Heart right ventricle (tissue), 16 donors: ENCODE measurements around the gene KCNE4. TPM values are rescaled to one million over a fixed set of nuclear protein-coding genes. Genes with fewer than 3 reads are reported as not detected.

Source experiments
- ATAC-seq, 8 donors: fragments of 200-7000 bp; cut with Tn5 transposase; one replicate each; pipeline ENCODE4 v1.9.1; 2020; ENCODE audit warnings: mild to moderate bottlenecking in 8 of 8, moderate library complexity in 8 of 8, moderate number of reproducible peaks in 1 of 8
- DNase-seq, 2 donors: peaks; one replicate each; pipeline ENCODE4 v3.0.0-alpha.2; 2020
- H3K27ac ChIP-seq, 10 donors: fragments of 200-600 bp; sonication (generic) in 2 of 10; one replicate each; pipeline versions ENCODE4 v1.5.0 to v1.8.0; 2020 to 2022; ENCODE audit warnings: mild to moderate bottlenecking in 3 of 10
- H3K27me3 ChIP-seq, 7 donors: fragments of 200-600 bp; one replicate each; pipeline ENCODE4 v1.8.0; 2021 to 2022; ENCODE audit warnings: mild to moderate bottlenecking in 2 of 7
- H3K36me3 ChIP-seq, 9 donors: fragments of 200-600 bp; sonication (generic) in 1 of 9; one replicate each; pipeline versions ENCODE4 v1.5.0 to v1.8.0; 2020 to 2022; ENCODE audit warnings: mild to moderate bottlenecking in 2 of 9
- H3K4me1 ChIP-seq, 9 donors: fragments of 200-600 bp; sonication (generic) in 1 of 9; one replicate each; pipeline versions ENCODE4 v1.5.0 to v1.8.0; 2020 to 2022; ENCODE audit warnings: mild to moderate bottlenecking in 4 of 9
- H3K4me3 ChIP-seq, 10 donors: fragments of 200-600 bp; sonication (generic) in 2 of 10; one replicate each; pipeline versions ENCODE4 v1.5.0 to v1.8.0; 2020 to 2022; ENCODE audit warnings: mild to moderate bottlenecking in 7 of 10, moderate library complexity in 2 of 10
- H3K9me3 ChIP-seq, 11 donors: fragments of 200-600 bp in 10 of 11; sonication (generic) in 2 of 11; one replicate each; pipeline versions ENCODE4 v1.5.0 to v1.8.0; 2013 to 2022; ENCODE audit warnings: mild to moderate bottlenecking in 2 of 11, control low read depth in 1 of 11, moderate library complexity in 1 of 11
- WGBS, 2 donors: extraction: QIAGEN DNeasy Blood & Tissue Kit; methylation state at CpG; one replicate each; pipeline ENCODE4 v1.1.7; 2013; ENCODE audit warnings: inconsistent platforms in 1 of 2; 5-methylcytosine and 5-hydroxymethylcytosine counted together
- intact Hi-C, 10 donors: fragments of 100-400 bp; cut with DNase I; formaldehyde crosslinking; loops; one replicate each; pipeline versions ENCODE4 v1.11.1 to v1.14.2; 2022
- polyA plus RNA-seq, 2 donors: library from polyadenylated mRNA; stranded (reverse); fragments of 200-250 nt; gene quantifications; one replicate each; pipeline ENCODE4 v1.2.3, GENCODE V29; 2013
- total RNA-seq, 10 donors: library from RNA; stranded (reverse); fragmentation: NEBNext Ultra II Directional in 3 of 10; extraction: Animal tissue kit (Norgen Biotek cat#: 25700) in 3 of 10; gene quantifications; one replicate each; pipeline versions ENCODE4 v1.2.1 to v1.2.4, GENCODE V29; 2021 to 2023
- TF ChIP-seq, protein P1 (sequence below), 9 donors: fragments of 200-600 bp; sonication (generic) in 2 of 9; IDR thresholded peaks; one replicate each; pipeline versions ENCODE4 v1.5.0 to v1.8.0; 2021 to 2022; ENCODE audit warnings: antibody characterized with exemption in 9 of 9, mild to moderate bottlenecking in 5 of 9, moderate library complexity in 1 of 9
- donor health status: Arrhythmogenic right ventricular cardiomyopathy.
- donor health status: ischemic (EF 13 %, LVEDD 7.1; RV severe dilation, severe dysfunction).
- donor health status: healthy with polysubstance abuse.
- donor health status: DM: no; HTN: yes; CAD: no.
- donor health status: DM: no; HTN: no; CAD: no.
- donor health status: ischemic (EF 25% LVEDD 6.9; RV normal size, moderate dysfunction).
- donor health status: ischemic (EF 25% LVEDD 5.7; RV mildly dilated, moderate dysfunction).
- donor health status: healthy.
- donor health status: DM: yes; HTN: yes; CAD: no.
- donor health status: Ischemic cardiomyopathy.
- donor health status: ischemic (EF 35%, LVEDD 5.7; RV mildly dilated, moderate dysfunction).
- donor health status: nonischemic (EF 11% LVEDD 7.7; RV severe dilation, severe dysfunction).
- donor health status: DM: yes; HTN: yes; CAD: no.
- donor health status: PGD.
- donor health status: ischemic (EF 29% LVEDD 5.4; RV normal size, mild dysfunction).
- donor health status: nonischemic (EF 23%, LVEDD 6.1; RV moderate dilation, normal function).

Gene KCNE4
- total and polyA plus RNA-seq, 12 donors, result 0.28 to 5.2 (median 1.4) TPM

DNA sequence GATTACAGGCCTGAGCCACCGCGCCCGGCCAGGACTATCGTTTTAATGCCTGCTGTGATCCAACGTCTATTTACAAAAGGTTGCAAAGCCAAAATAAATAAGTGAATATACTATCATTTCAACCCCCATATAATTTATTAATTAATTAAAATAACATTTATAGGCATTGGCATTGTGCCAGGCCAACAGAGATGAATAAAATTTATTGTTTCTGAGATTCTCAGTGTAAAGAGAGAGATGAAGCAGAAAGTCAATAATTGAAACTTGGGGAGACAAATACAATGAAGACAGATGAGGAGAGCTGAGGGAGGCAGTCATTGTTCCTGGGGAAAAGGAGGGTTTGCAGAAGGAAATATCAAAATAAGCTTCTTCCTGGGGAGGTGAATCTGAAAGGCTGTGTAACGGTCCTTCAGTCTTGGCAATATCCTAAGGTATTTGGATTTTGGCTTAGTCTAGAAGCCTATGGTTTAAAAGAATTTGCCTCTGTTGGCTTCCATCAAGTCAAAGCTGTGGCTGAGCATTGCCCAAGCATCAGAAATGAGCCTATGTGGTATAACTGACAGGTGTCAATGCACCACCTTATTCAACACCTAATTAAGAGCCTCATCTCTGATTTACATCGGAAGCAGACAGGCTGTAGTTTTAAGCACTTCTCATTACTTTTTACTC, 31.5 kb downstream of the KCNE4 start:
- H3K36me3 ChIP-seq, result no peaks in the 10 kb centered on the region
- peaks cover 0 to 7% (median 0%) of the 10 kb centered on the region in 9 donors for H3K4me1 ChIP-seq
- DNase-seq (no peak), ATAC-seq (no peak)
- no peak overlapping the region for H3K27ac ChIP-seq
- no peaks in the 10 kb centered on the region for H3K27me3 ChIP-seq
- no peak overlapping the region for H3K4me3 ChIP-seq
- intact Hi-C loops, result loop anchor here in 1 of 10 donors (10.0 kb wide), 1 partner anchor 539 kb away; no protein-coding TSS in a partner anchor
- 79 to 80% methylated on average over 7 of the region's 7 CpGs for WGBS, 2 donors
- no peaks in the 10 kb centered on the region for H3K9me3 ChIP-seq
- TF ChIP-seq, protein P1, sequence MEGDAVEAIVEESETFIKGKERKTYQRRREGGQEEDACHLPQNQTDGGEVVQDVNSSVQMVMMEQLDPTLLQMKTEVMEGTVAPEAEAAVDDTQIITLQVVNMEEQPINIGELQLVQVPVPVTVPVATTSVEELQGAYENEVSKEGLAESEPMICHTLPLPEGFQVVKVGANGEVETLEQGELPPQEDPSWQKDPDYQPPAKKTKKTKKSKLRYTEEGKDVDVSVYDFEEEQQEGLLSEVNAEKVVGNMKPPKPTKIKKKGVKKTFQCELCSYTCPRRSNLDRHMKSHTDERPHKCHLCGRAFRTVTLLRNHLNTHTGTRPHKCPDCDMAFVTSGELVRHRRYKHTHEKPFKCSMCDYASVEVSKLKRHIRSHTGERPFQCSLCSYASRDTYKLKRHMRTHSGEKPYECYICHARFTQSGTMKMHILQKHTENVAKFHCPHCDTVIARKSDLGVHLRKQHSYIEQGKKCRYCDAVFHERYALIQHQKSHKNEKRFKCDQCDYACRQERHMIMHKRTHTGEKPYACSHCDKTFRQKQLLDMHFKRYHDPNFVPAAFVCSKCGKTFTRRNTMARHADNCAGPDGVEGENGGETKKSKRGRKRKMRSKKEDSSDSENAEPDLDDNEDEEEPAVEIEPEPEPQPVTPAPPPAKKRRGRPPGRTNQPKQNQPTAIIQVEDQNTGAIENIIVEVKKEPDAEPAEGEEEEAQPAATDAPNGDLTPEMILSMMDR (IDR thresholded peaks at IDR 0.05), result no peak

DNA sequence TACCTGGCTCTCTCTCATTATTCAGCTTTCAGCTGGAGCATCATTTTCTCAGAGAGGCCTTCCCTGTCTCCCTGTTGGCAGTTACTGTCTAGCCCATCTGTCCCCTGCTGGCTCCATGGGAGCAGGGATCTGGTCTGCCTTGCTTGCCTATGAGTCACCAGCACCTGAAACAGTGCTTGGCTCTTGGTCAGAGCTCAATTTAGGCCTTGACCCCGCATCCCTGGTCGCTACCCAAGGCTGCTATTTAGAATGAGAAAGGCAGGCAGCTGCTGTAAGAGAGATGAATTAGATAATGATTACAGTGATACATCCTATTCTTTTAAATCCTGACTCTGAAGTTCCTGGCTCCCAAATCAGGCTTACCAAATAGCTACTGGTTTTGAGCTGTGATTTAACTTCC, 32.9 kb downstream of the KCNE4 start:
- WGBS, 2 donors, result 78 to 95% methylated on average over 2 of the region's 2 CpGs
- peak in 1 of 2 donors; percentile 45 for DNase-seq

DNA sequence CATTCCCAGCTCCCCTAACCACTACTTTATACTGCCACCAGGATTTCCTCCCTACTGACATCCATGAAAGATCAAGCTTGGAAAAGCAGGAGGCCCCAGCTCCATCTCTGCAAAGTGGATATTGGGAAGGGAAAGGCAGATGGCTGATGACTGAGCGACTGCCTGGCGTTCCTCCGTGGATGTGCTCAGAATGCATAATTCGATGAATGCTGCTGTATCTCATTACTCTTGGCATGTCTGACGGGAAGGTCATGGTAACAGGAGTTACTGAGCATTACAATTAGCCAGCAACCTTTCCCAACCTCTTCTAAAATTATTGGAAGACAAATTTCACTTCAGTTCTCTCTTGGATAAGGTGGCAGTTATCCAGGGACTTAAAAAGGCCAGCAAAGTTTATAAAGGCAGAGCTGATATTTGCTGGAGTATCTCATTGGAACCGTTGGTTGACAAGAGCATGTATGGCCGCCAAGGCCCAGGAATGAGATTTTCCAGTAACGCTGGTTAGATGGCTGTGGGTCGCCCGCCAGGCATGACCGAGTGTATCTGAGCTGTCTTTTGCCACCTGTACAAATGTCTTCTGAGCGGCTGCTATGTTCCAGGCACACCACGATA, 34.5 kb downstream of the KCNE4 start:
- DNase-seq (no peak), ATAC-seq (no peak)
- H3K9me3 ChIP-seq, result no peaks in the 10 kb centered on the region
- peaks cover 0 to 7% (median 0%) of the 10 kb centered on the region in 9 donors for H3K4me1 ChIP-seq
- H3K27ac ChIP-seq, result no peak overlapping the region
- intact Hi-C loops, result loop anchor here in 1 of 10 donors (10.0 kb wide), 1 partner anchor 542 kb away; no protein-coding TSS in a partner anchor
- H3K4me3 ChIP-seq, result no peak overlapping the region
- 90 to 92% methylated on average over 13 of the region's 13 CpGs for WGBS, 2 donors
- H3K27me3 ChIP-seq, result no peaks in the 10 kb centered on the region
- TF ChIP-seq, protein P1 (IDR thresholded peaks at IDR 0.05), result no peak
- no peaks in the 10 kb centered on the region for H3K36me3 ChIP-seq

More for the DNA sequence above, 32.9 kb downstream of the KCNE4 start:
- Histone ChIP-seq H3K27me3 (no peaks in the 10 kb centered on the region), H3K4me1 (peaks cover 0 to 7% (median 0%) of the 10 kb centered on the region in 9 donors), H3K9me3 (no peaks in the 10 kb centered on the region), H3K4me3 (no peak overlapping the region), H3K36me3 (no peaks in the 10 kb centered on the region), H3K27ac (no peak overlapping the region)
- intact Hi-C loops, result loop anchor here in 1 of 10 donors (10.0 kb wide), 1 partner anchor 540 kb away; no protein-coding TSS in a partner anchor
- ATAC-seq, result peak in 6 of 8 donors; percentile 59 to 97 (median 78)
- TF ChIP-seq, protein P1 (IDR thresholded peaks at IDR 0.05), result peak in 1 of 9 donors; percentile 15

DNA sequence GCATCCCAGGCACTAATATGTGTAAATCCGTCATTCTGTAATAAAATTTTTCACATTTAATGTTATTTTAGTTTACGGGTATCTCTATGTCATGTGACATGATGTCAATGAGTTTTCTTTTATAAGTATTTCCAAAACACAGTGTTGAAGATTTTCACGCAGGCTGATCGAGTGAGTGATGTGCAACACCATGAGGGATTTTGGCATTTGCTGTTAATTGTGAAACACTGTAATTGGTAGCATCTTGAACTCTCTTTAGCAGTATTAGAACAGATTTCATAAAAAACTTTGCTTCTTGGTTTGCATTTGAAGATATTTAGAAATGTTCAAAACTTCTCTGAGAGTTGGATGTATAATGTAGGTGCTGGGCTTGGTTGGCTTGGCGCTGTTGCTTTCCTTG, 35.5 kb downstream of the KCNE4 start:
- H3K4me1 ChIP-seq, result peaks cover 0 to 7% (median 0%) of the 10 kb centered on the region in 9 donors
- H3K27ac ChIP-seq, result no peak overlapping the region
- no peaks in the 10 kb centered on the region for H3K27me3 ChIP-seq
- 94 to 96% methylated on average over 5 of the region's 5 CpGs for WGBS, 2 donors
- H3K9me3 ChIP-seq, result no peaks in the 10 kb centered on the region
- DNase-seq, result no peak
- ATAC-seq, result no peak
- TF ChIP-seq, protein P1 (IDR thresholded peaks at IDR 0.05), result no peak
- no peak overlapping the region for H3K4me3 ChIP-seq
- intact Hi-C loops, result loop anchor here in 1 of 10 donors (10.0 kb wide), 1 partner anchor 543 kb away; no protein-coding TSS in a partner anchor
- no peaks in the 10 kb centered on the region for H3K36me3 ChIP-seq
